PC-3 (cell line): Measurements from ENCODE around the gene PPP1R12B.
"Not testable (repeated sequence)": the region's sequence is repeated elsewhere in the genome, so short reads cannot be mapped to it uniquely, and the experiment has no call there.

Experiments used
- EZH2 ChIP-seq: fragments of 300-600 bp; sonication (generic); IDR thresholded peaks from one replicate; pipeline ENCODE4 v1.6.1; 2017; ENCODE audit warnings: antibody characterized with exemption, mild to moderate bottlenecking, low read length; ENCODE audit not compliant: unreplicated experiment
- TF ChIP-seq, protein P1 (sequence below): fragments of 300-600 bp; sonication (generic); conservative IDR thresholded peaks from 2 replicates; pipeline ENCODE4 v1.5.1; 2017; ENCODE audit warnings: antibody characterized with exemption, low read depth, mild to moderate bottlenecking, low read length

DNA sequence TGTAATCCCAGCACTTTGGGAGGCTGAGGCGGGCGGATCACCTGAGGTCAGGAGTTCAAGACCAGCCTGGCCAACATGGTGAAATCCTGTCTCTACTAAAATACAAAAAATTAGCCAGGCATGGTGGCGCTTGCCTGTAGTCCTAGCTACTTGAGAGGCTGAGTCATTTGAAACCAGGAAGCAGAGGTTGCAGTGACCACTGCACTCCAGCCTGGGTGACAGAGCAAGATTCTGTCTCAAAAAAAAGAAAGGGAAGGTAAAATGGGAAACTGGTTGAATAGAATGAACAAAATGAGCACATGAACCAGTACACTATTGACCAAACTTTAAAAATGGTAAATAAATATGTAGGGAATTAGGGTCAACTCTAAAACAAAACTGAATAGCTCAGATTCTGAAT, 120.2 kb downstream of the PPP1R12B start:
- TF ChIP-seq, protein P1, sequence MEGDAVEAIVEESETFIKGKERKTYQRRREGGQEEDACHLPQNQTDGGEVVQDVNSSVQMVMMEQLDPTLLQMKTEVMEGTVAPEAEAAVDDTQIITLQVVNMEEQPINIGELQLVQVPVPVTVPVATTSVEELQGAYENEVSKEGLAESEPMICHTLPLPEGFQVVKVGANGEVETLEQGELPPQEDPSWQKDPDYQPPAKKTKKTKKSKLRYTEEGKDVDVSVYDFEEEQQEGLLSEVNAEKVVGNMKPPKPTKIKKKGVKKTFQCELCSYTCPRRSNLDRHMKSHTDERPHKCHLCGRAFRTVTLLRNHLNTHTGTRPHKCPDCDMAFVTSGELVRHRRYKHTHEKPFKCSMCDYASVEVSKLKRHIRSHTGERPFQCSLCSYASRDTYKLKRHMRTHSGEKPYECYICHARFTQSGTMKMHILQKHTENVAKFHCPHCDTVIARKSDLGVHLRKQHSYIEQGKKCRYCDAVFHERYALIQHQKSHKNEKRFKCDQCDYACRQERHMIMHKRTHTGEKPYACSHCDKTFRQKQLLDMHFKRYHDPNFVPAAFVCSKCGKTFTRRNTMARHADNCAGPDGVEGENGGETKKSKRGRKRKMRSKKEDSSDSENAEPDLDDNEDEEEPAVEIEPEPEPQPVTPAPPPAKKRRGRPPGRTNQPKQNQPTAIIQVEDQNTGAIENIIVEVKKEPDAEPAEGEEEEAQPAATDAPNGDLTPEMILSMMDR, result not testable (repeated sequence)
- TF ChIP-seq EZH2, result not testable (repeated sequence)
